Esophagus muscularis mucosa (tissue), 2 donors: Measurements from ENCODE around the gene MYH11.
"Not testable (repeated sequence)": the region's sequence is repeated elsewhere in the genome, so short reads cannot be mapped to it uniquely, and the experiment has no call there.

Experiments
- EP300 ChIP-seq: sonication (generic); formaldehyde crosslinking; IDR thresholded peaks from one replicate; pipeline ENCODE4 v1.6.1; 2017; ENCODE audit warnings: antibody characterized with exemption
- POLR2A ChIP-seq: fragments of 450-650 bp; IDR thresholded peaks from one replicate; pipeline ENCODE4 v1.6.1; 2017; ENCODE audit warnings: antibody characterized with exemption, moderate library complexity, mild to moderate bottlenecking, low read depth

- not testable (repeated sequence) for TF ChIP-seq EP300, POLR2A
Observed at GRCh38 chr16:15839204-15839603, 17.6 kb downstream of the MYH11 start.
